Muscle layer of colon (tissue), 2 donors: ENCODE measurements around the gene PIK3C3.
"Not testable (repeated sequence)": the region's sequence is repeated elsewhere in the genome, so short reads cannot be mapped to it uniquely, and the experiment has no call there.

Experiments used
- H3K27ac ChIP-seq: one replicate; pipeline ENCODE4 v1.7.0; 2013; ENCODE audit warnings: low read depth, mild to moderate bottlenecking, low read length, moderate library complexity
- H3K27me3 ChIP-seq, 2 donors: one replicate each; pipeline ENCODE4 v1.7.0; 2013; ENCODE audit warnings: low read length in 2 of 2, mild to moderate bottlenecking in 2 of 2; ENCODE audit not compliant: insufficient read depth in 2 of 2, control insufficient read depth in 1 of 2
- H3K36me3 ChIP-seq: one replicate; pipeline ENCODE4 v1.7.0; 2013; ENCODE audit warnings: mild to moderate bottlenecking, low read length; ENCODE audit not compliant: insufficient read depth
- H3K4me1 ChIP-seq: one replicate; pipeline ENCODE4 v1.7.0; 2013; ENCODE audit warnings: mild to moderate bottlenecking, low read length; ENCODE audit not compliant: insufficient read depth
- H3K4me3 ChIP-seq, 2 donors: one replicate each; pipeline ENCODE4 v1.7.0; 2013; ENCODE audit warnings: low read length in 2 of 2, low read depth in 1 of 2, mild to moderate bottlenecking in 1 of 2, moderate library complexity in 1 of 2
- H3K9ac ChIP-seq: one replicate; pipeline ENCODE4 v1.7.0; 2013; ENCODE audit warnings: low read length
- H3K9me3 ChIP-seq: one replicate; pipeline ENCODE4 v1.7.0; 2013; ENCODE audit warnings: mild to moderate bottlenecking, low read length
- donor health status: abdominal sarcoma.
- donor health status: Adenocarcinoma of cecum.

The PIK3C3 gene

GRCh38 chr18:42048158-42048557 is 93.1 kb downstream of the PIK3C3 start:
- Histone ChIP-seq H3K36me3 (peaks cover 28% of the 10 kb centered on the region), H3K4me3 (no peak overlapping the region), H3K4me1 (no peaks in the 10 kb centered on the region), H3K9me3 (no peaks in the 10 kb centered on the region), H3K27ac (no peak overlapping the region), H3K9ac (no peak overlapping the region), H3K27me3 (no peaks in the 10 kb centered on the region)

GRCh38 chr18:42049536-42049935 is 94.5 kb downstream of the PIK3C3 start:
- H3K9me3 ChIP-seq, H3K27ac ChIP-seq, H3K4me3 ChIP-seq, H3K9ac ChIP-seq, H3K27me3 ChIP-seq, H3K4me1 ChIP-seq: not testable (repeated sequence)
- H3K36me3 ChIP-seq, result peaks cover 28% of the 10 kb centered on the region

GRCh38 chr18:42051411-42051810 is 96.4 kb downstream of the PIK3C3 start:
- H3K27me3 ChIP-seq, result no peaks in the 10 kb centered on the region
- H3K27ac ChIP-seq, result no peak overlapping the region
- no peak overlapping the region for H3K4me3 ChIP-seq
- H3K4me1 ChIP-seq, result no peaks in the 10 kb centered on the region
- peaks cover 20% of the 10 kb centered on the region for H3K36me3 ChIP-seq
- no peaks in the 10 kb centered on the region for H3K9me3 ChIP-seq
- H3K9ac ChIP-seq, result no peak overlapping the region

GRCh38 chr18:42052122-42052708 is 97.2 kb downstream of the PIK3C3 start:
- no peaks in the 10 kb centered on the region for H3K9me3 ChIP-seq
- no peak overlapping the region for H3K9ac ChIP-seq
- no peak overlapping the region for H3K4me3 ChIP-seq
- no peaks in the 10 kb centered on the region for H3K27me3 ChIP-seq
- no peak overlapping the region for H3K27ac ChIP-seq
- no peaks in the 10 kb centered on the region for H3K4me1 ChIP-seq
- peaks cover 20% of the 10 kb centered on the region for H3K36me3 ChIP-seq

- Histone ChIP-seq H3K36me3 (peaks cover 20% of the 10 kb centered on the region), H3K4me3 (no peak overlapping the region), H3K27me3 (no peaks in the 10 kb centered on the region), H3K9me3 (no peaks in the 10 kb centered on the region), H3K27ac (no peak overlapping the region), H3K9ac (no peak overlapping the region), H3K4me1 (no peaks in the 10 kb centered on the region)
Observed at GRCh38 chr18:42053188-42053781, 98.3 kb downstream of the PIK3C3 start.

GRCh38 chr18:42064109-42064508 is 109.1 kb downstream of the PIK3C3 start:
- Histone ChIP-seq H3K36me3 (peaks cover 19% of the 10 kb centered on the region), H3K4me3 (no peak overlapping the region), H3K9ac (no peak overlapping the region)

GRCh38 chr18:42067518-42067917 is 112.5 kb downstream of the PIK3C3 start:
- H3K27ac ChIP-seq, result no peak overlapping the region
- no peak overlapping the region for H3K9ac ChIP-seq
- H3K36me3 ChIP-seq, result peaks cover 26% of the 10 kb centered on the region
- H3K4me1 ChIP-seq, result no peaks in the 10 kb centered on the region
- H3K9me3 ChIP-seq, result no peaks in the 10 kb centered on the region
- no peak overlapping the region for H3K4me3 ChIP-seq
- H3K27me3 ChIP-seq, result no peaks in the 10 kb centered on the region

More at GRCh38 chr18:42064109-42064508, 109.1 kb downstream of the PIK3C3 start:
- Histone ChIP-seq H3K27ac (no peak overlapping the region), H3K27me3 (no peaks in the 10 kb centered on the region), H3K9me3 (no peaks in the 10 kb centered on the region), H3K4me1 (no peaks in the 10 kb centered on the region)

- Histone ChIP-seq H3K27ac (no peak overlapping the region), H3K4me3 (no peak overlapping the region), H3K9me3 (no peaks in the 10 kb centered on the region), H3K9ac (no peak overlapping the region), H3K4me1 (no peaks in the 10 kb centered on the region), H3K27me3 (no peaks in the 10 kb centered on the region), H3K36me3 (peaks cover 26% of the 10 kb centered on the region)
Observed at GRCh38 chr18:42068030-42068429, 113.0 kb downstream of the PIK3C3 start.

GRCh38 chr18:42069036-42069435 is 114.0 kb downstream of the PIK3C3 start:
- no peak overlapping the region for H3K27ac ChIP-seq
- no peaks in the 10 kb centered on the region for H3K9me3 ChIP-seq
- H3K9ac ChIP-seq, result no peak overlapping the region
- peaks cover 26% of the 10 kb centered on the region for H3K36me3 ChIP-seq
- H3K4me3 ChIP-seq, result no peak overlapping the region
- H3K4me1 ChIP-seq, result no peaks in the 10 kb centered on the region
- no peaks in the 10 kb centered on the region for H3K27me3 ChIP-seq

GRCh38 chr18:42072407-42072806 is 117.4 kb downstream of the PIK3C3 start:
- Histone ChIP-seq H3K9me3 (no peaks in the 10 kb centered on the region), H3K27me3 (no peaks in the 10 kb centered on the region), H3K36me3 (peaks cover 16% of the 10 kb centered on the region), H3K4me1 (no peaks in the 10 kb centered on the region), H3K4me3 (no peak overlapping the region), H3K9ac (no peak overlapping the region), H3K27ac (no peak overlapping the region)

- no peak overlapping the region for H3K9ac ChIP-seq
- no peaks in the 10 kb centered on the region for H3K27me3 ChIP-seq
- no peak overlapping the region for H3K27ac ChIP-seq
- H3K36me3 ChIP-seq, result peaks cover 13% of the 10 kb centered on the region
- no peaks in the 10 kb centered on the region for H3K4me1 ChIP-seq
- no peaks in the 10 kb centered on the region for H3K9me3 ChIP-seq
- H3K4me3 ChIP-seq, result no peak overlapping the region
Observed at GRCh38 chr18:42074704-42075103, 119.7 kb downstream of the PIK3C3 start.

- Histone ChIP-seq H3K36me3 (peaks cover 8% of the 10 kb centered on the region), H3K27me3 (no peaks in the 10 kb centered on the region), H3K27ac (no peak overlapping the region), H3K4me1 (no peaks in the 10 kb centered on the region), H3K9ac (no peak overlapping the region), H3K9me3 (no peaks in the 10 kb centered on the region), H3K4me3 (no peak overlapping the region)
Observed at GRCh38 chr18:42078711-42079110, 123.7 kb downstream of the PIK3C3 start.
